HG03571 (cell line): ENCODE measurements around the gene NDUFA12.
"Not testable (repeated sequence)": the region's sequence is repeated elsewhere in the genome, so short reads cannot be mapped to it uniquely, and the experiment has no call there.

Source experiments
- ATAC-seq: cut with Tn5 transposase; IDR thresholded peaks from one replicate; pipeline ENCODE4 v1.9.1; 2021; ENCODE audit not compliant: unreplicated experiment

The NDUFA12 gene

GRCh38 chr12:95003213-95003920 is at the start of gene NDUFA12:
Gene NDUFA12 (minus strand): TSS chr12:95003697. CDS start chr12:95003680, 17 bp downstream.
- peak; percentile 99 for ATAC-seq

GRCh38 chr12:95051241-95051640 is 47.7 kb upstream of the NDUFA12 start:
- no peak for ATAC-seq

GRCh38 chr12:95037906-95038305 is 34.4 kb upstream of the NDUFA12 start:
- no peak for ATAC-seq

GRCh38 chr12:95034750-95035149 is 31.3 kb upstream of the NDUFA12 start:
- no peak for ATAC-seq

GRCh38 chr12:95022477-95022876 is 19.0 kb upstream of the NDUFA12 start:
- ATAC-seq = no peak

GRCh38 chr12:95017482-95017881 is 14.0 kb upstream of the NDUFA12 start:
- no peak for ATAC-seq

- ATAC-seq = no peak
Observed at GRCh38 chr12:95016120-95016519, 12.6 kb upstream of the NDUFA12 start.

- no peak for ATAC-seq
Observed at GRCh38 chr12:95014554-95014953, 11.1 kb upstream of the NDUFA12 start.

GRCh38 chr12:95006206-95006605 is 2.7 kb upstream of the NDUFA12 start:
- ATAC-seq = no peak

- ATAC-seq = no peak
Observed at GRCh38 chr12:95004610-95005009, 1.1 kb upstream of the NDUFA12 start.

- ATAC-seq = no peak
Observed at GRCh38 chr12:95003921-95004272, 400 bp upstream of the NDUFA12 start.

- no peak for ATAC-seq
Observed at GRCh38 chr12:95002754-95003153, 743 bp downstream of the NDUFA12 start.

- ATAC-seq = no peak
Observed at GRCh38 chr12:94998326-94998725, 5.2 kb downstream of the NDUFA12 start.

- ATAC-seq = no peak
Observed at GRCh38 chr12:94997726-94998125, 5.8 kb downstream of the NDUFA12 start.

GRCh38 chr12:94997061-94997460 is 6.4 kb downstream of the NDUFA12 start:
- no peak for ATAC-seq

GRCh38 chr12:94994312-94994711 is 9.2 kb downstream of the NDUFA12 start:
- ATAC-seq = no peak

- not testable (repeated sequence) for ATAC-seq
Observed at GRCh38 chr12:94993855-94994254, 9.6 kb downstream of the NDUFA12 start.

- ATAC-seq = no peak
Observed at GRCh38 chr12:94990222-94990621, 13.3 kb downstream of the NDUFA12 start.

GRCh38 chr12:94988471-94988870 is 15.0 kb downstream of the NDUFA12 start:
- ATAC-seq = no peak

- no peak for ATAC-seq
Observed at GRCh38 chr12:94987801-94988200, 15.7 kb downstream of the NDUFA12 start.

GRCh38 chr12:94987076-94987669 is 16.3 kb downstream of the NDUFA12 start:
- no peak for ATAC-seq

GRCh38 chr12:94985099-94985498 is 18.4 kb downstream of the NDUFA12 start:
- ATAC-seq = not testable (repeated sequence)

GRCh38 chr12:94983321-94983720 is 20.2 kb downstream of the NDUFA12 start:
- no peak for ATAC-seq
